ENCODE results near the gene WNT5B.

The WNT5B gene

DNA sequence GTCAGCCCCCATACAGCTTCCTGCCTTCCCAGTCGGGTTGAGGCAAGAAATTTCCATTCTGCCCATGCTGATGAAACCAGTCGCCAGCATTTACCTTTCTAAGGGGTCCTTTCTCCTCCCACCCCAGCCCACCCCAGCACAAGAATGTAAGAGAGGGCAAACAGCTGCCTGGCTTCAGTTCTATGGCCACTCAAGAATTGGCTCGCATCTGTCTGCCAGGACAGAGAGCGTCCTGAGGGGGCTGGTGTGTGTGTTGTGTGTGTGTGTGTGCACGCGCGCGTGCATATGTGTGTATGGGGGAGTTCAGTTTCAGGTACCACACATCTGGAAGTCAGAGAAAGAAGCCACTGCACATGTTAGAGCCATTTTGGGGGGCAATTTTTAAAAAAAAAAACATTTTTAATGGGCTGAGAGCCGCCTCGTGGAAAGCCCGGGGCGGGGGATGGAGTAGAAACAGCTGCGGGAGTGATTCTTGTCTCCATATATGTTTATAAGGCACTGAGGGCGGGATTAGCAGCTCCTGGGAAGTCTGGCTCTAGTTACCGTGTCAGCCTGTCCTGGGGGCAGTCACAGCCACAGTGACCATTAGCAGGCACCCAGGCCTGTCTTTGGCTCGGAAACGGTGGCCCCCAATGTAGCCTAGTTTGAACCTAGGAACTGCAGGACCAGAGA is at the start of gene WNT5B:
Gene WNT5B, plus strand, starts transcription at position 566 of the 672 bp plus-strand sequence. CDS start 2,124 bp downstream, outside the sequence.
- DNase-seq, result no peak

DNA sequence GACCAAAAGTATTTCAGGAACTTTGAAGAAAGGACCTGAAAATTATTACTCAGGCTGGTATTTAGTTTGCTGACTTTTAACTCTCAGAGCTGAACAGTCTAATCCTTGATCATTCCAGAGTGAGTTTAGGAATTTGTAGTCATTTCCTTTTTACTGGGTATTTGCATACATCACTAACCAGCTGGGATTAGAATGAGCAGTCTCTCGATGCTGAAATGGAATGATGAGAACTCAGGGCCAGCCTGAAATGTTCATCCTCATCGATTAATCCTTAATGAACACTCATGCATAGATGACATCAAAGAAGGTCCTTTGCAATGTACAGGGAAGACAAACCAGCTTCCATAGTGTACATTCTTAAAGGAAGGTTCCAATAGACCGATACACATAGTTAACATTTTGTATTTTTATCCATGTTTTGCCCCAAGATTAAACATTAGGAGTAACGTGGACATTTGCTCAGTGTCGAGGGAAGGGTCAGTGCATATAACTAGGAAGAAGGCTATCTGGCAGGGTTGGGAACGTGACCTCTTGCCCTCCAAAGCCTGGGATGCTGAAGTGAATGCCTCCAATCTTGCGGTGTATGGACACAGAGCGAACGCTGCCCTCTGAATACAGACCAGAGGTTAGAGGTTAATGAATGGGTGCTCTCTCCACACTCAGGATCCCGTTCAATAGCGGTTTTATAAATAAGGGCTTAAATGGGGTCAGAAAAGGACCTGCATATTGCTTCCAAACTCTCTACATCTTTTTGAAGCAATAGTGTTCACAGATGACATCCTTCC is 49.2 kb upstream of the WNT5B start:
- DNase-seq, result no peak

DNA sequence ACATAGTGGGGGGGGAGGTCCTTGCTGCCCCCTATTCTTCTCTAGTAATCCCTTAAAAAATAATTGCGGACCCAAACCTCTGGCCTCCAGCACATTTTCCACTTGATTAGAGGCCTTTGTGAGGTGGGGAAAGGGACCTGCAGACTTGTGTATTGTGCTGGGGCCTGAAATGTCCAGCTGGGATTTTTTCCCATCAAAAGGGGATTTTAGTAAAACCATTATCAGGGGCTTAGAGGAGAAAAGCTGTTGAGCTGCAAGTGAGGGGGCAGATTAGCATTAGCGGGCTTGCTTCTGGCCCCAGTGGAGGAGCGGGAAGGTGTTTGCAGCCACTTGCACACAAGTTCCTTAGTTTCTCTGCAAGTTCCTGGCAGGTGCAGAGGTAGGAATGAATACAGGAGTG is 48.5 kb upstream of the WNT5B start:
- no peak for DNase-seq

DNA sequence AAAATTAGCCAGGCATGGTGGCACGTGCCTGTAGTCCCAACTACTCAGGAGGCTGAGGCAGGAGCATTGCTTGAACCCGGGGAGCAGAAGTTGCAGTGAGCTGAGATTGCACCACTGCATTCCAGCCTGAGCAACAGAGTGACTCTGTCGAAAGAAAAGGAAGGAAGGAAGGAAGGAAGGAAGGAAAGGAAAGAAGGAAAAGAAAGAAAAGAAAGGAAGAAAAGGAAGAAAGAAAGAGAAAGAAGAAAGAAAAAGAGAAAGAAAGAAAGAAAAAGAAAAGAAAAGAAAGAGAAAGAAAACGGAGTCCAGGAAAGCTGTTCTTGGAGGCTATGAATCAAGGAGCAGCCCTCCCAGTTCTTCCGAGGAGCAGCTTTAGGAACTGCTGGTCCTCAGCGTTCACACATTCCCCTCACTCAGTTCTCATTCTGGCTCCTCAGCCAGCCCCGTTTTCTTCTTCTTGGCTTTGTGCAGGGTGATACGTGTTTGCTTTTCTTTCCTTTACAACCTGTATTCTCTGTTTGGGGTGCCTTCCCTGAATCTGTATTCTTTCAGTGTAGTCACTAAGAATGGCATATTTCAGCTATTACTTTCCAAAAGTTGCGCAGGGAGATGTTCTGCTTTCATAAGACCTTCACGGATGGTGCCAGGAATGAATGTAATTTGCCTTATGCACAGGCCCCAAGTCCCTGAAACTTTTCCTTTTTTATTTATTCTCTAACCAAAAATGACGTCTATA is 46.9 kb upstream of the WNT5B start:
- no peak for DNase-seq

DNA sequence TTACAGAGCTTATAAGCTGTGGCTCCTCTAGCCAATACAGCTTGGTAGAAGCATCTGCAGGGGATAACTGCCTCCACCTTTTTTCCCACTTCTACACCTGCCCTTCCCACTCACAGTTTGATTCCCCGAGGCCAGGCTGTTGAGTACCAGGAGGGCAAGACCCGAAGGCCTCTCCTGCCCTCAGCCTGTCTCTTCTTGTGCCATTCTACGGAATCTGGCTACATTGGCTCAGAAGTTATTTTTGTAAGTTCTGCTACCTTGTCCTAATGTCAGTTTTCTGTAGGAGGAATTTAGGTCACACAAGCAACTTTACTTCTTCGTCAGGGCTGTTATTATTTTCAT is 46.4 kb upstream of the WNT5B start:
- no peak for DNase-seq

DNA sequence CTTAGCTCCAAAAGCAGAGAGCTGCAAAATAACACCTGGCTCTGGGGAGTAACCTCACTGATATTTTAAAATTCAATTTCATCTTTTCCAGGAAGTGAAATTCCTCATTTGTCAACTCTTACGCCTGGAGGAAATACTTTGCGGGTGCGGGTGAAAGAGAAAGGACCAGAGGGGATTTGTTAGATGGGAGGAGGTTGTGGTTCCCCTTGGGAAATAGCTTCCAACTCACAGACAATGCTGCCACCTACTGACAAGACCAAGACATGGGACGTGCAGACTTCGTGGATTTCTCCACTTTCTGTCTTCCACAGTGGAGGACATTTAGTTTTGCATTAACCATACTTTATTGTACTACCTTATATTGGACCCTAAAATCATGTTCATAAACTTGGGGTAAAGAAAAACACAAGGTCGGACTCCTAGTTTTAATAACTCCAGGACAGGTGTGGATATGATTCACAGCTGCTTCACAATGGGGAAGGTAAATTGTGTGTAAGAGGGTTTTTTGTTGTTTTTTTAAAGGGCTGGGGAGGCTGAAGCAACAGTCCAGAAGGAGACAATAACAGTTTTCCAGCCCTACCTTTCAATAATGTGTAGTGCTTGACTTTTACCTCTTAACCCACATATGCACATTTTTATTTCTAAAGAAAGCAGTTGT is 45.5 kb upstream of the WNT5B start:
- peak; percentile 92 for DNase-seq

DNA sequence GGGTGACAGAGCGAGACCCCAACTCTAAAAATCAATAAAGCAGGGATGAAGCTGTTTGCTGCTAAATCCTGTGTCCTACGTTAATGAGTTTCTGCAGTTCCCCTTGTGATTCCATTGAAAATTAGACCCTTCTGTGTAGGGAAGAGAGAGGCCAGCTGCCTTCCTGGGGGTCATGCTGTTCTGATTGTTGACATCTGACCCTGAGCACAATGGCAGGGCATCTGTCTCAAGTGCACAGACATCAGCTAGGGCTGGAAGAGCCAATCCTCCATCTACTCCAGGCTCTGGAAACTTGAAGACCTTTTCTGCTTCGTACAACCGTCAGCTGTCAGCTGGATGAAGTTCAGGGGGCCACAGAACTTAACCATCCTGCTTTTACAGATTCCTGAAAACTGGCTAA is 44.7 kb upstream of the WNT5B start:
- no peak for DNase-seq

DNA sequence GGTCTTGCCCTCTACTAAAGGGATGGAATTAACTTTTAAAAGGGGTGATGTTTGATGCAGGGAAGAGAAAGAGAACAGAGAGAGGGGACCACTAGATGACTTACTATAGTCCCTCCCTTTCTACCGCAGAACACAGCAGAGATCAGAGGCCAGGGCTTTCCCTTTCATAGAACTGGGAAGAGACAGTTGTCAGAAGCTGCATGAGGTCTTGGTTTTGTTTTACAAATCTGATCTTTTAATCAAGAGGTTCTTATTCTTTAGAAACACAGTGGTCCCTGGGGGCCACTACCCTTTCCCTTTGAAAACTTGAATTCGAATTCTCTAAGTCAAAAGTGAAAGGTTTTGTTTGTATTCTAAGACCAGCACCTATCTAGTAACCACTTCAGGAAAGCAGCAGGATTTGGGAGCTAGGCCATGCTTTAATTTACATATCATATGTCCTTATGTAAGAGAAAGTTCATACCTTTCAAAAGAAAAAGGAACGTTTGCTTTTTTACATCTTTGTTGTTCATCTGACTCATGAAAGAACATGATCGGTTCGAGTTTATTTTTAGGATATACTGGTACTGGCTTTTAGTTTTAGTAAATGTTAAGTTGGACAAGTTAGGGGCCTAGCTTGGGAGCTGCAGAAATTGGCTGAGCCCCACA is 41.0 kb upstream of the WNT5B start:
- no peak for DNase-seq

DNA sequence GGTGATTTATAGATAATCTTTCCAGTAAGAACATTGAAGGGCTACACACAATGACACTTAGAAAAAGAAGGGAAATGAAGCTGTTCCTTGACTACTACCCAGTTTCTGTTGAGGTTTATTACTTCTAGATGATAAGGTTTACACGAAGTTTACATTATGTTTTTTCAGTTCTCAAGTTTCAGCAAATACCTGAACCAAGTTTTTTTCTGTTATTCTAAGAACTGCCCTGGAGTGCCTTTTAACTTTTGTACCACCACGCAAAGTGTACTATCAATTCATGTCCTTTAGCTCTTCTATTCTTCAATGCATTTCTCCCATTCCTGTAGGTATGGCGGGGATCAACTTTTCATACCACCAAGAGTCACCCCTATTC is 40.5 kb upstream of the WNT5B start:
- no peak for DNase-seq

DNA sequence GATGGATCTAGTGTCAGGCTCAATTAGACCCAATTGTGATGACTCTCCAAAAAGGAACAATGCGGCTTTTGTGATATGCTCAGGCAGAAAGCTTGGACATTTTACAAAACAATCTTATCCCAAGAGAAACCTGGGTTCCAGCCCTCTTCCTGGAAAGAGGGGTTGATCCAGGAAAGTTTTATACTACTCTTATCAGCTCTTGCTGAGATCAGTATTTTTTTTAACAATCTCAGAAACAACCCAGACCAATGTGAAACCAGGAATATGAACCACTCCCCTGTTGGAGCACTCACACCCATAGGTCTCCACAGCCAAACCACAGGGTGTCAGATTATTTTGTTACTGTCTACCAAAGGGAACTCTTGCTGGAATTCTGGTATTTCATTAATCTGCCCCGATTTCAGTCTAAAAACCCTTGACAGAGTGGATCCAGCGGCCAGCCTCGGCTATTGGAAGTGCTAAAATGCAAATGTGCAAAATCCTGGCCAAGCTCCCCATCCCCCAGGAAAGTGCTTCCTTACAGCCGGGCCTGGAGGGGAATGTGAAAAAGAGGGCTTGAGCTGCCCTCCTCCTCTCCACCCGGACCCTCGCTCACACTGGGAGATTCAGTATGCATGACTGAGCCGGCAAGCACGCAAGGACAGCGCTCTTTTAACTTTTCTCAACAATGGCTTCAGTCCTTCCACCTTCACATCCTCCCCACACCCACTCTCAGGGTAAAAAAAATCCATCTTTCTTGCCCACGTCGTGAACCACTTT is 38.6 kb upstream of the WNT5B start:
- DNase-seq, result no peak

DNA sequence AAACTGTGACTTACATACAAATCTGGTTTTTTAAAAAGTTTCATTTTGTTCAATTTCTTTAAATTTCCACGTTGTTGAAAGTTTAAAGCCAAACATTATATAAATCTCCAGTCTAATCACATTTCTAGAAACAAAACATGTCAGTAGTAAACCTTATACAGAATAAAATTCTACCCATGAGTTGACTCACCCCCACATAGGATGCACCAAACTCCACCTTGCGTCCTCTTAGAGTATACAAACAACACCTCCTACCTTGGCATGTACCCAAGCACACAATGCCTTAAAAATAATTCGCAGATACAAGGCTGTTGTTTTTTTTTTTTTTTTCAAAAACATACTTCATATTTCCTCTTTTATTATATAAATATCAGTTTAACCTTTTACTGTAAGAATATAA is 38.0 kb upstream of the WNT5B start:
- no peak for DNase-seq

DNA sequence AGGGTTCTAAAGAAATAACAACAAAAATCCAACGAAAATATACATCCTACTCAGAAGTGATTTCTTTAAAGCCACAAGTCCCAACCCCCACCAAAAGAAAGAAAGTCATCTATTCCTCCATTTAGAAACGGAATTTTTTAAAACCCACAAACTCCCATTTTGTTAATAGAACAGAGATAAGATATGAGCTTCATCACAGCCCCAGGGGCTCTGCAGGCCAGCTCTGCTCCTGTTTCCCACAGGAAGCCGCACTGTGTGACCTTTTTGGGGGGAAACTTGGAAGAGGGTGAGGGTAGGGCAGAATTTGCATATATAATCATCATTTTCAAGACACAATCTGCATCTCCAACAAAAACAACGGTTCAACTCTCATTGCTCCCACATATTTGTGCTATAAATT is 37.5 kb upstream of the WNT5B start:
- DNase-seq, result no peak

DNA sequence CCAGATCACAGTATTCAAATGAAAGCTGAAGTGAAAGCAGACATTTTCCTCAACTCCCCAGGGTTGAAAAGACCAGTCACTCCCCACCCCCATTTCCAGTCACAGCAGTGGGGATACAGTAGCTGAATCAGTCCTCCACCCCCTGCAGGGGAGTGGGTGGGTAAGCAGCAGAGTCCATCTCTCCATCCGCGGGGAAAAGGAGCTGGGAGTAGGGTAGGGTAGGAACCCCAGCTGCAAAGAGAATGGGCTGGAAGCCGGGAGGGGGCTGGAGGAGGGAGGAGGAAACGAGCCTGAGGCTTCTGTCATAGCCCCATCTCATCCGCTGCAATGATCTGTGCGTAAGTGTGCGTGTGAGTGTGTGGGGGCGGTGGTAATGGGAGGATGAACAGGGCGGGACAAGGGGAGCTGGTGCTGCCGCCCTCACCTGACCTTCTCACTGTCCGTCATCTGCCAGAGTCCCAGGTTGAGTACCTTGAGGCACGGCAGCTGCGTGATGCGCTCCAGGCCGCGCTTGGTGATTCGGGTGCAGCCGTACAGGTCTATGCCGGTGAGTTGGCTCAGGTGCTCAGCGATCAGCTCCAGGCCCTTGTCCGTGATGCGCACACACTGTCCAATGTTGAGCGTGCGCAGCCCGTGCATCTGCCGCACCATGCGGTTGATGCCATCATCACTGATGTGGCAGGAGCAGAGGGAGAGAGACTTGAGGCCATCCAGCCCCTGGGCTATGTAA is 36.4 kb upstream of the WNT5B start:
- DNase-seq, result no peak

DNA sequence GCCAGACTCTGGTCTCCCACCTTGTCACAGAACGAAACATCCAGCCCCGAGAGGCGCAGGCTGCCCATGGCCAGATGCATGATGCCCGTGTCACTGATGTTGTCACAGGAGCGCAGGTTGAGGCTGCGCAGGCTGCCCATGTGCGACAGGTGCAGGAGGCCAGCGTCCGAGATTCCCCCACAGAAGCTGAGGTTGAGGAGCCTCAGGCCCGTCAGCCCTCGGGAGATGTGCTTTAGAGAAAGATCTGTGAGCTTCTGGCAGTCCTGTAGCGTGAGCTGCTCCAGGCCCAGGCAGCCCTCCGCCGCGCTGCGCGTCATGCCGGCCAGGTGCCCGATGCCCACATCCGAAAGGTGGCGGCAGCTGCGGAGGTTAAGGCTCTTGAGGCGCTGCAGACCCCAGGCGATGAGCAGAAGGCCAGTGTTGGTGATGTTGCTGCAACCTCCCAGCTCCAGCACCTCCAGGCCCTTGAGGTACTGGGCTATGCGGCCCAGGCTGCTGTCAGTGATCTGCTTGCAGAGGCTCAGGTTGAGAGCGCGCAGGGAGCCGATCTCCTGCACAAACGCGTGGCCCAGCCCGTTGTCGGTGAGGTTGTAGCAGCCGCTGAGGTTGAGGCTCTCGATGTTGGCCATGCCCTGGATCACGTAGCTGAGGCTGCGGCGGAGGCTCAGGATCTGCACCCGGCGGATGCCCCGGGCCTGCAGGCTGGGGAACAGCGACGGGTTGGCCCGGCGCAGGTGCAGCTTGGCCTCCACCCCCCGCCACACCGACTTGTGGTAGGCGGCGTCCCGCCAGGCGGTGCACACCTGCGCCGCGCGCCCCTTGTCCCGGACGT is 35.6 kb upstream of the WNT5B start:
- DNase-seq, result peak; percentile 24

DNA sequence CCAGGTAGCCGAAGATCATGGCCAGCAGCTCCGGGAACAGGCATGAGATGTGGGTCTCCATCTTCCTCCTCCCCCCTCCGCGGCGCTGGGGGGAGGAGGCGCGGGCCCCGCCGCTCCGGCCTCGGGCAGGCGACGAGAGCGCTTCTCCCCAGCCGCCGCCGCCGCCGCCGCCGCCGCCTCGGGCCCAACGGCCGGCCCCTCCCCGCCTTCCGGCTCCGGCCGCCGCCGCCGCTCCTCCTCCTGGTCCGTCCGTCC is 35.1 kb upstream of the WNT5B start:
- DNase-seq, result no peak

DNA sequence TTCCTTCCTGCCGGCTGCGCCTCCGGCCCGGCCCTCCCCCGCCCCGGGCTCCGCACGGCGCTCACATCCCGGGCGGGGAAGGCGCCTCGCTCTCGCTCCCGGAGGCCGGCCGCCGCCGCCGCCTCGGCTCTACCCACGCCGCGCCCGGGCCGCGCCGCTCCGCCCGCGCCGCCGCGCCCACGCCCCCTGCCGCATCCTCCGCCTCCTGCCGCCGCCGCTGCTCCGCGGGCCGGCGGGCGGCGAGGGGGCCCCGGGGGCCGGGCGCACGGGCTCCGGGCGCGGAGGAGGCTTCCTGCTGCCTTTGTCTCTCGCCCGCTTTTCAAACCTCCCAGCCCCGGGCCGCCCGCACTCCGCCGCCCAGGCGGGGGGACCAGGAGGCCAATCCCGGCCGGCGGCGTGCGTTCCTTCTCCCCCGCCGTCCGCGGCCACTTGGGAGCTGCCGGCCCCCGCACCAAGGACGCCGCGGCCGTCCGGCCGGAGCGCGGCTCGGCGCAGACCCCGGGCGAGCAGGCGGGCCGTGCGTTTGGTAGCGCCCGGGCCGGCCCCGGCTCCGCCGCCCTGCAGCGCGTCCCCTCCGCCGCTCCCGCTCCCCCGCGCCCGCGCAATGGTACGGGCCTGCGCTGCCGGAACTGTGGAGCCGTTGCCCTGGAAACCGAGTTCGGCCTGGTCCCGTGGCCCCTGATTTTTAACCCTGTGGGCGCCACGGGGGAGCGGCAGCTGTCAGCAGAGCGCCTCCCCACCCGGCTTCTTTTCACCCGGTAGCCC is 34.6 kb upstream of the WNT5B start, which contains the start of gene FBXL14:
Gene FBXL14, minus strand, starts transcription at position 321 of the 765 bp plus-strand sequence. CDS start 515 bp downstream, outside the sequence.
- peak; percentile 65 for DNase-seq

DNA sequence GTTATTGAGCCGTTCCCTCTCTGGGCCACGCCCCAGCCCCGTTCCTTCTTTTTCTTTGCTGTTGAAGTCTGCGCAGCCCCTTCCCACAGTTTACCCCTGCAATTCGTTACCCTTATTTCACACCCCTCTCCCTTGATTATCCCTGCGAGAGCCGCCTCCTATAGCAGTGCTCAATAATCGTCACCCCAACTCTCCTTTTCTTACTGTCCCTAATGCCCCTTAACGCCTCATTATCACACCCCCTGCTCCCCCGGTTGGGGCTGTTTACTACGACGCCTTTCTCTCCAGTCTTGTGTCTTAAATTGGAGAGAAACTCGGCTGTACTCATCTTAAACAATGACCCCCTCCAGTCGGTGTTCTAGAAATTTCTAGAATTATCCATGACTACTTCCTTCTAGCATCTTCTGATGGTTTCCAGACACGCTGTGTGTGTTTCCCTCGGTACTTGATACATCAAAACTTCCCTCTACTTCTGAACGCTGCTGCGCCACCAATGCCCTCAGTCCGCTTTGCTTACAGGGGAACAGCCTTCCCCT is 33.9 kb upstream of the WNT5B start:
- no peak for DNase-seq

DNA sequence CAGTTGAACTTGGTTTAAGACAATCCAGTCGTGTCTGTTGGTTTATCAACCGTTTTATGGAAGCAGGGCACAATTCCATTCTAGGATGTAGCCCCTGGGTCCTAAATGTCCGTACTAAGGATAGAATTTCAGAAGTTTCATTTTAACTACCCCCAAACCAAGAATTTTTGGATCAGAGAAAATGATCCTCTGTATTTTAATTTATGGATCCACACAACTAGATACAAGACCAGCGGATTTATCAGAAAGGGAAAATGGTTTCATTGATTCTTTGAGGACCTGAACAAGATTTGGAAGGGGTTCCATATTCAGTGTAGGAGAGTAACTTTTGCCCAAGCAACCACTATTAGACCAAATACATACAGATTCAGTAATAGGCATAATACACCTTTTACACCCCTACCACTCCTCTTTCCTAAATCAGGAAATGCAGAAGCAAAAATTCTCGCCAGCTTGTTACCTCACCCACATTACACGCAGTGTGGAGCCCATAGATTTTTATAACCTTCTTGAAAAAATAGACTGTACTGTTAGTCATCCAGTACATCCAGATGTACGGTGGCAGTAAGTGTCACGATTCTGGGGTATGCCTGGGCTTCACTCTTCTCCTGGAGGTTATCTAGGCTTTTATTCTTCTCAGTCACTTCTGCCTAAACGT is 33.2 kb upstream of the WNT5B start:
- DNase-seq, result no peak

DNA sequence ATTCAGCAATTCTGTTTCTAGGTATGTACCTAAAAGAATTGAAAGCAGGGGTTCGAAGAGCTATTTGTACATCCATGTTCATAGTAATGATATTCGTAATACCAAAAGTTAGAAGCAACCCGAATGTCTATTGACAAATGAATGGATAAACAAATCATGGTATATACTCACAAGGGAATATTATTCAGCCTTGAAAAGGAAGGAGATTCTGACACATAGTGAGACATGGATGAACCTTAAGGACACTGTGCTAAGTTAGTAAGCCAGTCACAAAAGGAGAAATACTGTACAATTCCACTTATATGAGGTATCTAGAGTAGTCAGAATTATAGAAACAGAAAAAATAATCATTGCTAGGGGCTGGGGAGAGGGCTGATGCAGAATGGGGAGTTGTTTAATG is 30.3 kb upstream of the WNT5B start:
- DNase-seq, result no peak

Data from NCI-H1694 treated with DMSO at 0.1 percent for 48 hours (cell line).